ENCODE measurements around the gene S1PR2.

GRCh38 chr19:10189616-10190015, 41.5 kb downstream of the S1PR2 start:
- no peak for TF ChIP-seq POLR2A (IDR thresholded peaks at IDR 0.05; ENCODE audit: low read length)
- TF ChIP-seq GATA1 (IDR thresholded peaks at IDR 0.05; ENCODE audit: low read depth, low read length) = no peak
